Measurements from ENCODE around the gene NRP1. TPM values are rescaled to one million over a fixed set of nuclear protein-coding genes. Genes with fewer than 3 reads are reported as not detected.

The NRP1 gene
- polyA plus RNA-seq, 4 donors: 146 to 158 (median 155) TPM

GRCh38 chr10:33352175-33352574, 17.7 kb upstream of the NRP1 start:
- no peak for DNase-seq (ENCODE audit: low read depth in 4 of 4, low spot score in 3 of 4)

DNA sequence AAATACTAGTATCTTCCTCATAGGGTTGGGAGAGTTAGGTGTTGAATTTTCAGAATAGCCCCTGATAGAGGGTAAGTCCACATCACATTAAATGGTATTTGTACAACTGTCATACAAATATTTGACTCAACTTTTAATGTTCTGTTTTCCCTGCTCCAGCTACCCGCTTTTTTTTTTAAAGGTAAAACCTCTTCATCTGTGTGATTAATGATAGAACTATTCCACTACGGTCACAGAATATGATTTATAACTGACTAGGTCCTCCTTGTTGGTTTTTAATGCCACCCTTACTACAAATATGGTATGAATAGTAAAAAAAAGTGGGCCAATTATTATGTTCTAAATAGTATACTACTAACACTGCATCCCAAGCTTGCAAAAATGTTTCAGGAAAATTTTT, 15.6 kb upstream of the NRP1 start:
- DNase-seq (ENCODE audit: low read depth in 4 of 4, low spot score in 3 of 4): no peak

GRCh38 chr10:33349268-33349667, 14.8 kb upstream of the NRP1 start:
- DNase-seq (ENCODE audit: low read depth in 4 of 4, low spot score in 3 of 4): no peak

GRCh38 chr10:33347211-33347610, 12.7 kb upstream of the NRP1 start:
- no peak for DNase-seq (ENCODE audit: low read depth in 4 of 4, low spot score in 3 of 4)

- no peak for DNase-seq (ENCODE audit: low read depth in 4 of 4, low spot score in 3 of 4)
Observed at GRCh38 chr10:33345236-33345635, 10.8 kb upstream of the NRP1 start.

DNA sequence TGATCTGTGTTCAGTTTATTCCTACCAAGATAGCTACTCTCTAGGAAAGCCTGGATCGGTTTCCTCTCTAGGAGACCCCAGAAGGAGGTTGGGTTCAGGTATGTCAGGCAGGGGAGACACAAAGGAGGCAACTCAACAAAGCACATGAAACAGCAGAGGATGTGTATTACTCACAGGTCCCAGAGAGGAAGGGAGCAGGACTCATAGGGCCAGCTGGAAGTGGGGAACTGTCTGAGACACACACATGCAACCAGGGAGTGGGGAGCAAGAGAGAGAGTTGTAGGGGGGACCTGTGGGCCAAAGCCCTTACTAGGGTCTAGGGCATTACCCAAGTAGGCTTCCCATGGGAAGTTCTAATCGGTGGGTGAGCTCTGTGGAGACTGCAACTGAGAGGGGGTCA, 10.2 kb upstream of the NRP1 start:
- no peak for DNase-seq (ENCODE audit: low read depth in 4 of 4, low spot score in 3 of 4)

- no peak for DNase-seq (ENCODE audit: low read depth in 4 of 4, low spot score in 3 of 4)
Observed at GRCh38 chr10:33341637-33342036, 7.2 kb upstream of the NRP1 start.

DNA sequence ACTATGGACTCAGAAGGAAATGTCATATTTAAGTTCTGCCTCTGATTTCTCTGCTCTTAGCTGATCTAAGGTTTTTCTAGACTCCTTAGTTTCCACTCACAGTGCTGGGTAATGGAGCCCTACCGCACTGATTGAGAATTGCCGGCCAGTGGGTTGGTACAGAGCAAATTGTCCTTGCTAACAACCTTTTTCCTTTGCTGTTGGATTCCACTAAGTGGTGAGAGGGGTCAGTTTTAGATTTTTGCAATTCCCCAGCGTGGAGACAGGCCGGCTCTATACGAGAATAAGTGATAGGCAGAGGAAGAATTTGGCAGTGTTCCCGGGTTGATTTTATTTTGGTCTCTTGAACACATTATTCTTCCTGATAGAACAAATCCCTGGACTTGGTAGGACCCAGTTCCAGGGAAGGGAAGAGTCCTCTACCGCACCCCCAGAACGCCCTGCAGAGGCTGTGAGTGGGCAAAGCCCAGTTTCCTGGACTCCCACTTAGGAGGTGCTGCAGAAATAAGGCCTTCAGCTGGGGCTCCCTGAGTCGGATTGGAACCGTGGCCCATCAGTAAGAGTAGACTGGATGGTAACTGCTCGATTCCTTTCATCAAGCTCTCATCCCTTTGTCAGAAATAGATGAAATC, 3.0 kb upstream of the NRP1 start:
- DNase-seq (ENCODE audit: low read depth in 4 of 4, low spot score in 3 of 4): peak in 2 of 4 donors; percentile 43 to 44

GRCh38 chr10:33336582-33337325, 2.3 kb upstream of the NRP1 start:
- DNase-seq (ENCODE audit: low read depth in 4 of 4, low spot score in 3 of 4): peak in 3 of 4 donors; percentile 59 to 61 (median 60)

DNA sequence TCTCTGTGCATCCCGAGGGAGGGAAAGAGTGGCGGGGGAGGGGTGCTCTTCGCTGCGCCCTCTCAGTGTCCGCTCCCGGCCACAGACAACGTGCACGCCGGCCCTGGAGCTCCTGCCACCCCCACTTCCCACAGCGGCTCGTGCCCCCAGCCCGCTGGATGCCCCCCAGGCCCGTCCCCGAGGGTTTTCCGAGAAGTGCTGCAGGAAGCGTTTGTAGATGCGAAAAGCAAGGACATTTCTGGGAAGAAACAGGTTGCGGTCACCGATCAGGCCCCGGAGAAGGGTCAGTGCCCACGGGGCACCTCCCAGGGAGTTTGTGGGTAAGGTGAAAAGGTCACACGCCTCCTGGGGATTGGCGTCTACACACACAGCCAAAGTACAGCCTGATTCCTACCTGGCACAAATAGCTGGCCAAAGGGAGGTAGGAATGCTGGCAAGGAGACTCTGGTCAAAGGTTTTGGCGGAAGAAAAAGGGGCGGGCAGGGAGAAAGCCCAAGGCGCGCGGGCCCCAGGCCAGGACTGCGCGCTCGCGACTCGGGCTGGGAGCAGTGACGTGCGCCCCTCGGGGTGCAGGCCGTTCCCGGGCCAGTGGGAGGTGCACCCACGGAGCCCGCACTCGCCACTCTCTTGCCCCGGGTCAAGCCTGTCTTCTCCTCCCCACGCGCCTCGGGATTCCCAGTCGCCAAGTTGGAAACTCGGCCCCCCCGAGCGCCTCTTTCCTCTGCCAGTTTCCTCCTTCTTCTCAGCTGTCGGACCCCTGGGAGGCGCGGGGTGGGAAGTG, 1.5 kb upstream of the NRP1 start:
- peak in 2 of 4 donors; percentile 51 to 52 for DNase-seq (ENCODE audit: low read depth in 4 of 4, low spot score in 3 of 4)

DNA sequence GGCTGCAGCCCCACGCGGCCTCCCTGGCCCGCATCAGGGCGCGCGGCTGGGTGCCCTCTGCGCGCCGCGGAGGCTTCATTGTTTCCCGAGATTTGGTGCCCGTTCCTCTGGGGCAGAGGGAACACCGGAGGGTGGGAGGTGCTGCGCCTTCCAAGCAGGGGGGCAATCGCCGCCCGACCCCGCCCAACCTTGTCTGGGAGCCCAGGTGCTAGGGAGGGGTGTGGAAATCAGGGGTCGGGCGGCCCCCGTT, 1.0 kb upstream of the NRP1 start:
- DNase-seq (ENCODE audit: low read depth in 4 of 4, low spot score in 3 of 4): no peak

DNA sequence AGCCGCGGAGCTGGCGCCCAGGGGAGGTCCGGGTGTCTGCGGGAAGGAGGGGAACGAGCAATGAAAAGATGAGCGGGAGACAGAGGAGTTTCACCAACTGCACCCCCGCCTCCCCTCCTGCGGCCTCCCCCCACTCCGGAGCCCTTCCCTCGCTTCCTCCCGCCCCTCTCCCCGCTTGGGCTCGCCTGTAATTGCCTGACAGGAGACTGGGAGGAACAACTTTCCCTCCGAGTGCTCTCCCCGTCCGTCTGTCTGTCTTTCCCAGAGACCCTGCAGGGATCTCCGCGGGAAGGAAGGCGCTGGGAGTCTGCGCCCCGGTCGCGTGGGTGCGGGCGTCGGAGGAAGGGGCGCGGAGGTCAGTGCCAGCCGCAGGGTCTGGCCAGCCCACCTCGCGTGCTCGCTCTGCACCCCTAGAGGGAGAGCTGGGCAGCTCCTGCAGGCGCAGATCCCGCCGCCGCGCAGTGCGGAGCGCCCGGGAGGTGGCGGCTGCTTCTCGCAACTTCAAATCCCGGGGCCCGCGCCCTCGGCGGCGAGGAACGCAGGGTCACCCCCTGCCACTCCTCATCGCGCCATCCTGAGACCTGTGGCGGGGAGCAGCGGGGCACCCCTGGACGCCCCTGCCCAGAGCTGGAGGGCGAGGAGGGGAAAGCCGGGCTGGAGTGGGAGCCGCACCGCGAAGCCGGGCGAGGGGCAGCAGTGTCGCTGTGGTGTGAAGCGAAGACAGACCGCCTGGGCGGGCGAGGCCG, 511 bp upstream of the NRP1 start:
- DNase-seq (ENCODE audit: low read depth in 4 of 4, low spot score in 3 of 4): peak in 3 of 4 donors; percentile 77 to 83 (median 79)

DNA sequence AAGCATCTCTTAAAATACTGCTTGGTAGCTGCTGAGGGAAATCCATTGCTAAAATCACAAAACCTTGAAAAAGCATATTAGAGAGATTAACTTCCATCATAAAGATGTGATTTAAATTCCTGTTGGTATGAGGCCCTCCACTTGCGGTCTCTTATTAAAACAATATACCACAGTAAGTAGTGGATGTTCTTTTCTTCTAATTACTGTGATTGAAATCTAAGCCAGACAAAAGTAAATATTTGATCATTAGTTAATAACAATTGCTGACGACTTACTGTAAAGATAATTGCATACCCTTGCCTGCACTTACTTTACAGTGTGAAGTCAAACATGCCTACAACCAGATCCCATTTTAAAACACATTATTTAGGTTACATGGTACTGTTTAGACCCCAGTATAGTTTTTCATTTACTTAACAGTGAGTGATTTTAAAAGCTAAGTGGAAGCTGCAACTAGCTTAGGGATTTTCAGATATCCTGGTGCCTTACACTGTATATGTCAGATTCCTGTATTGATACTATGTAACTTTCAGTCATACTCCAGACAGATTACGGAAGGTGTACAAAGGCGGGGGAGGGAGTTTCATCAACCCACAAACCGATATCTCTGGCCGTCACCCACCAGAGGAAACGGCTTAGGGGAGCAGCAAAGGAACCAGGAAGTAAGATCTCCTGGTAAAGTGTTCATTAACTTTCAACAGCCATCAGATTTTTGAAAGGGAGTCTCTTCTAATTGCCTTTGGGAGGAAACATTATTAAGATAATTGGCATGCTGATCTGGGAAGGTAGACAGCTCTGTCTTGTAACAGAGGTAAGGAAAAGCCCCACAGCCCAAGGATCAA, 986 bp downstream of the NRP1 start:
- DNase-seq (ENCODE audit: low read depth in 4 of 4, low spot score in 3 of 4): no peak

- peak in 1 of 4 donors; percentile 40 for DNase-seq (ENCODE audit: low read depth in 4 of 4, low spot score in 3 of 4)
Observed at GRCh38 chr10:33332183-33333065, 2.0 kb downstream of the NRP1 start.

DNA sequence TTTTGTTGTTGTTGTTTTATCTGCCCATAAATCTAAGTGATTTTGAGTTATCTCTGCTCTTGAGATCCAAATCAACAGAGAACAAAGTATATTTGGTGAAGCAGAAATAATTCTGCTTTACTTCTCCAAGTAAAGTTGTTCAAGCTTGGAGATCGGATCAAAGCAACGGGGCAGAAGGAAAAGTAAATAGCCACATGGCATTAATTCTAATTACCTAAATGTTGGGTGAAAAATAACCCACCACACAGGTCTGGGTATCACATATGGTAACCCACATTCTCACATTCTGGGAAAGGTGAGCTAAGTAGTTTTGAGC, 3.1 kb downstream of the NRP1 start:
- DNase-seq (ENCODE audit: low read depth in 4 of 4, low spot score in 3 of 4): no peak

GRCh38 chr10:33330543-33331378, 3.7 kb downstream of the NRP1 start:
- DNase-seq (ENCODE audit: low read depth in 4 of 4, low spot score in 3 of 4): peak in 2 of 4 donors; percentile 78 to 80

- no peak for DNase-seq (ENCODE audit: low read depth in 4 of 4, low spot score in 3 of 4)
Observed at GRCh38 chr10:33329178-33329577, 5.3 kb downstream of the NRP1 start.

- DNase-seq (ENCODE audit: low read depth in 4 of 4, low spot score in 3 of 4): no peak
Observed at GRCh38 chr10:33328253-33328652, 6.2 kb downstream of the NRP1 start.

DNA sequence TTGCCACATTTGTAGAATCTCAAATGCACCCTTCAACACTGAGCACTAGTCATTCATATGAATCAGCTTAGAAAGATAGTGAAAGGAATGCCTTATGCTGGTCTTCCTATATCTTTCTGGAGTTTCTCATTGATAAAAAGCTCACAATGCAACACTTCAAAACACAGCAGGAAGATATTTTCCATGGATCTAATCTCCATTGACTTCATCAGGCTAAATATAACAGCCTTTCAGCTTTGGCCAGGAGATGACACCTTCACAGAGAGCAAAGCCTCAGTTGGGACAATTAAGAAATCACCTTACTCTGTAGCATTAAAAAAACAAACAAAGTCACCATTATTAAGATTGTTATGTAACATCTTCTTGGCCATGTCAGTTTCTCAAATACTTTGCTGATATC, 6.7 kb downstream of the NRP1 start:
- no peak for DNase-seq (ENCODE audit: low read depth in 4 of 4, low spot score in 3 of 4)
